B cell (primary cell): ENCODE measurements around the gene SLC5A12.

Experiments
- CTCF ChIP-seq: fragments of 200-600 bp; IDR thresholded peaks from one replicate; pipeline ENCODE4 v1.8.0; 2022; ENCODE audit warnings: antibody characterized with exemption, mild to moderate bottlenecking
- EZH2 ChIP-seq: IDR thresholded peaks from 2 replicates; pipeline ENCODE4 v1.6.1; 2012; ENCODE audit warnings: borderline replicate concordance, low read depth, mild to moderate bottlenecking, moderate library complexity, low read length; ENCODE audit not compliant: insufficient read depth, poor library complexity, severe bottlenecking

- no peak for TF ChIP-seq CTCF
- no peak for TF ChIP-seq EZH2
These were observed 58.9 kb downstream of the SLC5A12 start for GRCh38 chr11:26662916-26663315.
